HepG2 (cell line): ENCODE data around the gene ITGAX. TPM values are rescaled to one million over a fixed set of nuclear protein-coding genes. Genes with fewer than 3 reads are reported as not detected.

ENCODE experiments used
- CENPT ChIP-seq: sonication (generic); formaldehyde crosslinking; IDR thresholded peaks from 2 replicates; pipeline ENCODE4 v1.8.0; 2022; ENCODE audit warnings: low read depth, mild to moderate bottlenecking, moderate library complexity, missing genetic modification reagents
- GLI4 ChIP-seq: sonication (generic); formaldehyde crosslinking; IDR thresholded peaks from 2 replicates; pipeline ENCODE4 v1.5.1; 2020; ENCODE audit warnings: missing genetic modification reagents, mild to moderate bottlenecking, moderate library complexity, borderline replicate concordance
- NFATC3 ChIP-seq: sonication (generic); formaldehyde crosslinking; IDR thresholded peaks from 2 replicates; pipeline ENCODE4 v1.5.1; 2020; ENCODE audit warnings: mild to moderate bottlenecking, missing genetic modification reagents
- NFRKB ChIP-seq: fragments of 450-650 bp; IDR thresholded peaks from 2 replicates; pipeline ENCODE4 v1.6.1; 2017
- PHB2 ChIP-seq: fragments of 450-650 bp; IDR thresholded peaks from 2 replicates; pipeline ENCODE4 v1.6.1; 2018; ENCODE audit not compliant: partially characterized antibody
- RFX5 ChIP-seq: IDR thresholded peaks from 2 replicates; pipeline ENCODE4 v1.6.1; 2011; ENCODE audit warnings: low read depth, low read length, improper control_type of control experiment
- SALL2 ChIP-seq: sonication (generic); formaldehyde crosslinking; IDR thresholded peaks from 2 replicates; pipeline ENCODE4 v1.8.1; 2023; ENCODE audit warnings: mild to moderate bottlenecking, missing genetic modification reagents, inconsistent platforms
- SSRP1 ChIP-seq: IDR thresholded peaks from 2 replicates; pipeline ENCODE4 v1.6.1; 2016; ENCODE audit warnings: control low read depth
- TCF12 ChIP-seq, 2 experiments: fragments of 450-650 bp in 1 of 2; sonication (generic) in 1 of 2; formaldehyde crosslinking in 1 of 2; IDR thresholded peaks; 2 replicates each; pipeline versions ENCODE4 v1.6.1 to v1.8.0; 2017 to 2022; ENCODE audit warnings: antibody characterized with exemption in 1 of 2, mild to moderate bottlenecking in 1 of 2, missing genetic modification reagents in 1 of 2, moderate library complexity in 1 of 2
- ZFYVE20 ChIP-seq: sonication (generic); formaldehyde crosslinking; IDR thresholded peaks from 2 replicates; pipeline ENCODE4 v1.8.0; 2023; ENCODE audit warnings: low read depth, mild to moderate bottlenecking, moderate library complexity, missing genetic modification reagents, borderline replicate concordance
- ZNF292 ChIP-seq: sonication (generic); formaldehyde crosslinking; IDR thresholded peaks from 2 replicates; pipeline ENCODE4 v1.8.1; 2022; ENCODE audit warnings: mild to moderate bottlenecking, low read depth, missing genetic modification reagents, borderline replicate concordance
- ZNF326 ChIP-seq: sonication (generic); formaldehyde crosslinking; IDR thresholded peaks from 2 replicates; pipeline ENCODE4 v1.4.0; 2020; ENCODE audit warnings: missing genetic modification reagents, borderline replicate concordance
- ZNF432 ChIP-seq: sonication (generic); formaldehyde crosslinking; IDR thresholded peaks from 2 replicates; pipeline ENCODE4 v1.5.0; 2020; ENCODE audit warnings: missing genetic modification reagents, mild to moderate bottlenecking, borderline replicate concordance
- ZNF558 ChIP-seq: sonication (generic); formaldehyde crosslinking; IDR thresholded peaks from 2 replicates; pipeline ENCODE4 v1.9.0; 2022; ENCODE audit warnings: mild to moderate bottlenecking, missing genetic modification reagents, borderline replicate concordance
- ZNF589 ChIP-seq: sonication (generic); formaldehyde crosslinking; conservative IDR thresholded peaks from 2 replicates; pipeline ENCODE4 v1.8.0; 2022; ENCODE audit warnings: mild to moderate bottlenecking, moderate library complexity, missing genetic modification reagents
- ZNF768 ChIP-seq: sonication (generic); formaldehyde crosslinking; IDR thresholded peaks from 2 replicates; pipeline ENCODE4 v1.4.0; 2020; ENCODE audit warnings: missing genetic modification reagents
- ZSCAN9 ChIP-seq: IDR thresholded peaks from 2 replicates; pipeline ENCODE4 v1.6.1; 2016; ENCODE audit warnings: borderline replicate concordance
- polyA plus RNA-seq, 8 experiments: library from polyadenylated mRNA; depleted of rRNA in 3 of 8; stranded (reverse) in 7 of 8; unstranded in 1 of 8; fragments of >200 nt; fragmentation: Illumina TruSeq in 4 of 8; extraction: Trizol in 4 of 8; gene quantifications; 2 replicates each; pipeline versions ENCODE4 v1.2.1 to v1.2.3, GENCODE V29; 2011 to 2016; ENCODE audit warnings: low read depth in 4 of 8, missing spikeins in 1 of 8, mixed read lengths in 1 of 8; ENCODE audit not compliant: insufficient read depth in 1 of 8
- total RNA-seq, 5 experiments: library from RNA; depleted of rRNA; stranded (reverse); fragments of >200 nt; fragmentation: Illumina TruSeq; extraction: Trizol; gene quantifications; 2 replicates each; pipeline ENCODE4 v1.2.3, GENCODE V29; 2016; ENCODE audit warnings: low read depth in 1 of 5
- TF ChIP-seq, protein P1 (sequence below): sonication (generic); formaldehyde crosslinking; conservative IDR thresholded peaks from 2 replicates; pipeline ENCODE4 v1.5.0; 2020; ENCODE audit warnings: missing genetic modification reagents
- TF ChIP-seq, protein P2 (sequence below): sonication (generic); formaldehyde crosslinking; IDR thresholded peaks from 2 replicates; pipeline ENCODE4 v1.4.0; 2020; ENCODE audit warnings: missing genetic modification reagents
- TF ChIP-seq, protein P3 (sequence below): sonication (generic); formaldehyde crosslinking; IDR thresholded peaks from 2 replicates; pipeline ENCODE4 v1.4.0; 2020; ENCODE audit warnings: mild to moderate bottlenecking, low read depth, missing genetic modification reagents
- TF ChIP-seq, protein P4 (sequence below): IDR thresholded peaks from 2 replicates; pipeline ENCODE4 v1.6.1; 2012; ENCODE audit warnings: low read depth, low read length, improper control_type of control experiment

ITGAX gene
- total and polyA plus RNA-seq, 2 of the 13 experiments (the other 11 are each of a cell fraction or from before 2014, with no cell fraction given), result 0.32 TPM; not detected in 1

DNA sequence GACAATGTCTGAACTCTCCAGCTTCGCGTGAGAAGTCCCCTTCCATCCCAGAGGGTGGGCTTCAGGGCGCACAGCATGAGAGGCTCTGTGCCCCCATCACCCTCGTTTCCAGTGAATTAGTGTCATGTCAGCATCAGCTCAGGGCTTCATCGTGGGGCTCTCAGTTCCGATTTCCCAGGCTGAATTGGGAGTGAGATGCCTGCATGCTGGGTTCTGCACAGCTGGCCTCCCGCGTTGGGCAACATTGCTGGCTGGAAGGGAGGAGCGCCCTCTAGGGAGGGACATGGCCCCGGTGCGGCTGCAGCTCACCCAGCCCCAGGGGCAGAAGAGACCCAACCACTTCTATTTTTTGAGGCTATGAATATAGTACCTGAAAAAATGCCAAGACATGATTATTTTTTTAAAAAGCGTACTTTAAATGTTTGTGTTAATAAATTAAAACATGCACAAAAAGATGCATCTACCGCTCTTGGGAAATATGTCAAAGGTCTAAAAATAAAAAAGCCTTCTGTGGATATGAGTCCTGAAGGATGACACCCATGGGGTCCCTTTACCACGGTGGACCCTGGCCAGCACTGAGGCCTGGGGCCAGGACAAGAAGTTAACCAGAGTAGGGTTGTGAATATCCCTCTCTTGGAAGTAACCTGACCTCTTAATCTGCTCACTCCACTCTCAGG lies 27.6 kb downstream of the ITGAX start (continued):
- 0 out of 2 replicates have a peak, but pooled peaks have one; percentile 42 for TF ChIP-seq ZNF589 (CRISPR knock-in tag)
- TF ChIP-seq, protein P1, sequence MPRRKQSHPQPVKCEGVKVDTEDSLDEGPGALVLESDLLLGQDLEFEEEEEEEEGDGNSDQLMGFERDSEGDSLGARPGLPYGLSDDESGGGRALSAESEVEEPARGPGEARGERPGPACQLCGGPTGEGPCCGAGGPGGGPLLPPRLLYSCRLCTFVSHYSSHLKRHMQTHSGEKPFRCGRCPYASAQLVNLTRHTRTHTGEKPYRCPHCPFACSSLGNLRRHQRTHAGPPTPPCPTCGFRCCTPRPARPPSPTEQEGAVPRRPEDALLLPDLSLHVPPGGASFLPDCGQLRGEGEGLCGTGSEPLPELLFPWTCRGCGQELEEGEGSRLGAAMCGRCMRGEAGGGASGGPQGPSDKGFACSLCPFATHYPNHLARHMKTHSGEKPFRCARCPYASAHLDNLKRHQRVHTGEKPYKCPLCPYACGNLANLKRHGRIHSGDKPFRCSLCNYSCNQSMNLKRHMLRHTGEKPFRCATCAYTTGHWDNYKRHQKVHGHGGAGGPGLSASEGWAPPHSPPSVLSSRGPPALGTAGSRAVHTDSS (CRISPR knock-in tag), result no peak
- TF ChIP-seq TCF12 (IDR thresholded peaks at IDR 0.05), result no peak
- no peak for TF ChIP-seq TCF12 (CRISPR knock-in tag; IDR thresholded peaks at IDR 0.05)
- no peak for TF ChIP-seq NFRKB
- TF ChIP-seq SSRP1, result no peak
- TF ChIP-seq, protein P2, sequence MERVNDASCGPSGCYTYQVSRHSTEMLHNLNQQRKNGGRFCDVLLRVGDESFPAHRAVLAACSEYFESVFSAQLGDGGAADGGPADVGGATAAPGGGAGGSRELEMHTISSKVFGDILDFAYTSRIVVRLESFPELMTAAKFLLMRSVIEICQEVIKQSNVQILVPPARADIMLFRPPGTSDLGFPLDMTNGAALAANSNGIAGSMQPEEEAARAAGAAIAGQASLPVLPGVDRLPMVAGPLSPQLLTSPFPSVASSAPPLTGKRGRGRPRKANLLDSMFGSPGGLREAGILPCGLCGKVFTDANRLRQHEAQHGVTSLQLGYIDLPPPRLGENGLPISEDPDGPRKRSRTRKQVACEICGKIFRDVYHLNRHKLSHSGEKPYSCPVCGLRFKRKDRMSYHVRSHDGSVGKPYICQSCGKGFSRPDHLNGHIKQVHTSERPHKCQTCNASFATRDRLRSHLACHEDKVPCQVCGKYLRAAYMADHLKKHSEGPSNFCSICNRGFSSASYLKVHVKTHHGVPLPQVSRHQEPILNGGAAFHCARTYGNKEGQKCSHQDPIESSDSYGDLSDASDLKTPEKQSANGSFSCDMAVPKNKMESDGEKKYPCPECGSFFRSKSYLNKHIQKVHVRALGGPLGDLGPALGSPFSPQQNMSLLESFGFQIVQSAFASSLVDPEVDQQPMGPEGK (CRISPR knock-in tag), result 0 out of 2 replicates have a peak, but pooled peaks have one; percentile 29
- peak; percentile 70; the same call in 1 of the 2 replicates for TF ChIP-seq ZNF768
- no peak for TF ChIP-seq ZNF292
- no peak for TF ChIP-seq GLI4 (CRISPR knock-in tag)
- no peak for TF ChIP-seq ZNF432
- TF ChIP-seq CENPT (CRISPR knock-in tag), result no peak
- no peak for TF ChIP-seq SALL2 (CRISPR knock-in tag)
- TF ChIP-seq, protein P3, sequence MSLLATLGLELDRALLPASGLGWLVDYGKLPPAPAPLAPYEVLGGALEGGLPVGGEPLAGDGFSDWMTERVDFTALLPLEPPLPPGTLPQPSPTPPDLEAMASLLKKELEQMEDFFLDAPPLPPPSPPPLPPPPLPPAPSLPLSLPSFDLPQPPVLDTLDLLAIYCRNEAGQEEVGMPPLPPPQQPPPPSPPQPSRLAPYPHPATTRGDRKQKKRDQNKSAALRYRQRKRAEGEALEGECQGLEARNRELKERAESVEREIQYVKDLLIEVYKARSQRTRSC (CRISPR knock-in tag), result no peak
- TF ChIP-seq ZNF558 (CRISPR knock-in tag), result no peak
- no peak for TF ChIP-seq ZSCAN9
- TF ChIP-seq ZNF326 (CRISPR knock-in tag), result no peak
- TF ChIP-seq ZFYVE20 (CRISPR knock-in tag), result no peak
- TF ChIP-seq, protein P4, sequence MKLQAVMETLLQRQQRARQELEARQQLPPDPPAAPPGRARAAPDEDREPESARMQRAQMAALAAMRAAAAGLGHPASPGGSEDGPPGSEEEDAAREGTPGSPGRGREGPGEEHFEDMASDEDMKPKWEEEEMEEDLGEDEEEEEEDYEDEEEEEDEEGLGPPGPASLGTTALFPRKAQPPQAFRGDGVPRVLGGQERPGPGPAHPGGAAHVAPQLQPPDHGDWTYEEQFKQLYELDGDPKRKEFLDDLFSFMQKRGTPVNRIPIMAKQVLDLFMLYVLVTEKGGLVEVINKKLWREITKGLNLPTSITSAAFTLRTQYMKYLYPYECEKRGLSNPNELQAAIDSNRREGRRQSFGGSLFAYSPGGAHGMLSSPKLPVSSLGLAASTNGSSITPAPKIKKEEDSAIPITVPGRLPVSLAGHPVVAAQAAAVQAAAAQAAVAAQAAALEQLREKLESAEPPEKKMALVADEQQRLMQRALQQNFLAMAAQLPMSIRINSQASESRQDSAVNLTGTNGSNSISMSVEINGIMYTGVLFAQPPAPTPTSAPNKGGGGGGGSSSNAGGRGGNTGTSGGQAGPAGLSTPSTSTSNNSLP, result 0 out of 2 replicates have a peak, but pooled peaks have one; percentile 30
- TF ChIP-seq RFX5, result no peak
- no peak for TF ChIP-seq NFATC3 (CRISPR knock-in tag)
- TF ChIP-seq PHB2, result no peak
